MCF 10A (cell line): ENCODE data around the gene RMI2. TPM values are rescaled to one million over a fixed set of nuclear protein-coding genes. Genes with fewer than 3 reads are reported as not detected.

Source experiments
- BruUV-seq: library from RNA; stranded (reverse); fragments of 400-500 nt; replicated peaks from 2 replicates; lab custom pipeline; 2021; lab: Mats Ljungman, UMichigan
- CTCF ChIA-PET: fragments of 300-600 bp; sonication (Branson Sonifier 250); formaldehyde crosslinking; extraction: SDS; loops from one replicate; lab custom pipeline; 2021; ENCODE audit warnings: antibody characterized with exemption, inconsistent platforms; lab: Yijun Ruan, JAX
- POLR2A ChIA-PET: fragments of 300-600, 350-650 bp; sonication (Branson Sonifier 250); formaldehyde crosslinking; extraction: SDS; loops from one replicate; lab custom pipeline; 2020; ENCODE audit warnings: antibody characterized with exemption, inconsistent platforms; lab: Yijun Ruan, JAX
- DNase-seq: peaks from one replicate; pipeline ENCODE4 v3.0.0-alpha.2; 2018; ENCODE audit not compliant: unreplicated experiment
- H3K27ac Mint-ChIP-seq: one replicate; pipeline ENCODE4 v1.8.0; 2022; ENCODE audit warnings: mild to moderate bottlenecking, low read depth, mixed read lengths; ENCODE audit not compliant: unreplicated experiment
- H3K27me3 Mint-ChIP-seq: one replicate; pipeline ENCODE4 v1.8.0; 2022; ENCODE audit warnings: mixed read lengths; ENCODE audit not compliant: insufficient read depth, unreplicated experiment
- H3K36me3 Mint-ChIP-seq: one replicate; pipeline ENCODE4 v1.8.0; 2022; ENCODE audit warnings: mild to moderate bottlenecking, moderate library complexity, mixed read lengths; ENCODE audit not compliant: insufficient read depth, unreplicated experiment
- H3K4me1 Mint-ChIP-seq: one replicate; pipeline ENCODE4 v1.8.0; 2022; ENCODE audit warnings: mixed read lengths; ENCODE audit not compliant: insufficient read depth, unreplicated experiment
- H3K4me3 Mint-ChIP-seq: one replicate; pipeline ENCODE4 v1.8.0; 2022; ENCODE audit warnings: mild to moderate bottlenecking, moderate library complexity, mixed read lengths; ENCODE audit not compliant: unreplicated experiment
- H3K9me3 Mint-ChIP-seq: one replicate; pipeline ENCODE4 v1.8.0; 2022; ENCODE audit warnings: mixed read lengths; ENCODE audit not compliant: unreplicated experiment
- CTCF ChIP-seq: fragments of 200-600 bp; IDR thresholded peaks from one replicate; pipeline ENCODE4 v1.8.0; 2022; ENCODE audit warnings: antibody characterized with exemption, mild to moderate bottlenecking; ENCODE audit not compliant: unreplicated experiment
- intact Hi-C: fragments of 100-400 bp; cut with micrococcal nuclease; formaldehyde crosslinking; loops from 2 replicates; pipeline ENCODE4 v1.14.1; 2022
- microRNA-seq: library from miRNA; unstranded; fragments of <30 nt; microRNA quantifications from one replicate; pipeline ENCODE4 v1.2.0, GENCODE V29; 2022
- total RNA-seq: library from RNA; stranded (reverse); gene quantifications from 2 replicates; pipeline ENCODE4 v1.2.3, GENCODE V29; 2022

Gene RMI2
- total RNA-seq, 1 experiment from 2014 or later: 6.6 TPM

DNA sequence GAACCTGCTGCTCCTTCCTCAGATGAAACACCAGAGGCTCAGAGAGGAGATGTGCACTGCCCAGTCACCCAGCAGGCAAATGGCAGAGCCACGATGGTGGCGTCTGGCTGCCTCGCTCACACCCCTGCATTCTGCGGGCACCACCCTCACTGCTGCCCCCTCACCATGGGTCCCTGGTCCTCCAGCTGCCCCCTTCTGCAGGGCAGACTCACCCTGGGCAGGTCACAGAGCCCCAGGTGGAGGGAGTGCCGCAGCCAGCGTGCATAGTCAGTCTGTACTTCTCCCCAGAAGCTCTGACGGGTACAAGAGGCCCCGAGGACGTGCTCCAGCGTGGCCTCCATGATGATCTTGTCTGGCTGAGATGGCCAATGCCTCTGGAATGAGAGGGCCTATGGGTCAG lies 52.9 kb downstream of the RMI2 start:
- ChIA-PET POLR2A (no interaction called here), CTCF (interaction anchor here (0.6 to 7.3 kb wide), 11 partner anchors 9 to 426 kb away, joined by 3 to 127 read pairs (median 5); no protein-coding TSS in a partner anchor)
- Mint-ChIP-seq H3K4me3 (no peak overlapping the region), H3K27me3 (no peaks in the 10 kb centered on the region), H3K36me3 (no peaks in the 10 kb centered on the region), H3K9me3 (no peaks in the 10 kb centered on the region), H3K27ac (no peak overlapping the region), H3K4me1 (no peaks in the 10 kb centered on the region)
- intact Hi-C loops: loop anchor here (5.0 kb wide), 1 partner anchor 436 kb away; no protein-coding TSS in a partner anchor
- no peak for DNase-seq
- BruUV-seq: no TSS peak
- no peak for TF ChIP-seq CTCF

GRCh38 chr16:11398851-11399250 lies 53.6 kb downstream of the RMI2 start:
- POLR2A ChIA-PET: no interaction called here
- BruUV-seq: no TSS peak
- H3K27ac Mint-ChIP-seq: no peak overlapping the region

GRCh38 chr16:11399261-11399831 lies 54.1 kb downstream of the RMI2 start:
- no peak for DNase-seq
- Mint-ChIP-seq H3K27ac (no peak overlapping the region), H3K4me3 (no peak overlapping the region), H3K4me1 (no peaks in the 10 kb centered on the region), H3K27me3 (no peaks in the 10 kb centered on the region), H3K9me3 (no peaks in the 10 kb centered on the region), H3K36me3 (no peaks in the 10 kb centered on the region)
- intact Hi-C loops: loop anchor here (5.0 kb wide), 1 partner anchor 437 kb away; no protein-coding TSS in a partner anchor
- no peak for TF ChIP-seq CTCF
- CTCF ChIA-PET: interaction anchor here (0.6 to 7.3 kb wide), 12 partner anchors 8 to 437 kb away, joined by 3 to 127 read pairs (median 3); no protein-coding TSS in a partner anchor
- POLR2A ChIA-PET: no interaction called here
- BruUV-seq: no TSS peak

More at GRCh38 chr16:11398851-11399250, 53.6 kb downstream of the RMI2 start:
- Mint-ChIP-seq H3K9me3 (no peaks in the 10 kb centered on the region), H3K27me3 (no peaks in the 10 kb centered on the region), H3K4me1 (no peaks in the 10 kb centered on the region), H3K4me3 (no peak overlapping the region), H3K36me3 (no peaks in the 10 kb centered on the region)
- CTCF ChIA-PET: interaction anchor here (0.6 to 7.3 kb wide), 10 partner anchors 8 to 436 kb away, joined by 3 to 127 read pairs (median 4); no protein-coding TSS in a partner anchor
- DNase-seq: no peak
- TF ChIP-seq CTCF: no peak
- intact Hi-C loops: loop anchor here (5.0 kb wide), 1 partner anchor 437 kb away; no protein-coding TSS in a partner anchor

DNA sequence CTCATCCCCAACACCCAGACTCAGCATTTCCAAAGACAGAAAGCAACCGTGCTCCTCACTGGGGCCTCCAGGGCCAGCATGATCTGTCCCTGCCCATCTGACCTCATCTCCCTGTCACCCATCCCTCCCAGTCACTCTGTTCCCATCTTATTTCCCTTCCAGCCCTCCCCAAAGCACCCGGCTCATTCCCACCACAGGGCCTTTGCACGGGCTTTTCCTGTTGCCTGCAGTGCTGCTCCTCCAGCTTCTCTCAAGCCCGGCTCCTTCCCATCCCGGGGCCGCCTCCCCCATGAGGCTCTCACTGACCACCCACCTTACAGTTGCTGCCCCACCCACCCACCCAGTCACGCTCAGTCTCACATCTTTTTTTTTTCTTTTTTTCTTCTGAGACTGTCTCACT lies 54.8 kb downstream of the RMI2 start:
- H3K4me3 Mint-ChIP-seq: no peak overlapping the region
- peaks cover 4% of the 10 kb centered on the region for H3K27me3 Mint-ChIP-seq
- ChIA-PET CTCF (interaction anchor here (0.6 to 7.3 kb wide), 8 partner anchors 9 to 438 kb away, joined by 3 to 127 read pairs (median 3); no protein-coding TSS in a partner anchor), POLR2A (no interaction called here)
- BruUV-seq: no TSS peak
- TF ChIP-seq CTCF: no peak
- H3K4me1 Mint-ChIP-seq: no peaks in the 10 kb centered on the region
- no peaks in the 10 kb centered on the region for H3K36me3 Mint-ChIP-seq
- intact Hi-C loops: no loop called here
- no peak for DNase-seq
- H3K9me3 Mint-ChIP-seq: no peaks in the 10 kb centered on the region
- H3K27ac Mint-ChIP-seq: no peak overlapping the region

Small RNA genes lying within 50 kb of the gene (microRNA-seq; reads per million reads assigned to microRNA genes)
- gene MIR548H2: not detected

Other genes starting within 250 kb of the RMI2 start
- gene SOCS1, start 89.3 kb upstream of the RMI2 start, total RNA-seq: 1.4 and 1.6 TPM in 2 replicates
- not detected in 2 replicates for gene TNP2, start 76.1 kb upstream of the RMI2 start, total RNA-seq
- gene PRM3, start 71.8 kb upstream of the RMI2 start, total RNA-seq: not detected in 2 replicates
- gene PRM2, start 69.0 kb upstream of the RMI2 start, total RNA-seq: not detected in 2 replicates
- not detected in 2 replicates for gene PRM1, start 64.1 kb upstream of the RMI2 start, total RNA-seq
- 120 and 161 TPM in 2 replicates for gene LITAF, start 241.5 kb downstream of the RMI2 start, total RNA-seq